Measurements from ENCODE around the gene HADH. TPM values are rescaled to one million over a fixed set of nuclear protein-coding genes. Genes with fewer than 3 reads are reported as not detected.

HADH gene
- 10 to 100 TPM; 44.7 to 46.0 TPM for total RNA-seq

DNA sequence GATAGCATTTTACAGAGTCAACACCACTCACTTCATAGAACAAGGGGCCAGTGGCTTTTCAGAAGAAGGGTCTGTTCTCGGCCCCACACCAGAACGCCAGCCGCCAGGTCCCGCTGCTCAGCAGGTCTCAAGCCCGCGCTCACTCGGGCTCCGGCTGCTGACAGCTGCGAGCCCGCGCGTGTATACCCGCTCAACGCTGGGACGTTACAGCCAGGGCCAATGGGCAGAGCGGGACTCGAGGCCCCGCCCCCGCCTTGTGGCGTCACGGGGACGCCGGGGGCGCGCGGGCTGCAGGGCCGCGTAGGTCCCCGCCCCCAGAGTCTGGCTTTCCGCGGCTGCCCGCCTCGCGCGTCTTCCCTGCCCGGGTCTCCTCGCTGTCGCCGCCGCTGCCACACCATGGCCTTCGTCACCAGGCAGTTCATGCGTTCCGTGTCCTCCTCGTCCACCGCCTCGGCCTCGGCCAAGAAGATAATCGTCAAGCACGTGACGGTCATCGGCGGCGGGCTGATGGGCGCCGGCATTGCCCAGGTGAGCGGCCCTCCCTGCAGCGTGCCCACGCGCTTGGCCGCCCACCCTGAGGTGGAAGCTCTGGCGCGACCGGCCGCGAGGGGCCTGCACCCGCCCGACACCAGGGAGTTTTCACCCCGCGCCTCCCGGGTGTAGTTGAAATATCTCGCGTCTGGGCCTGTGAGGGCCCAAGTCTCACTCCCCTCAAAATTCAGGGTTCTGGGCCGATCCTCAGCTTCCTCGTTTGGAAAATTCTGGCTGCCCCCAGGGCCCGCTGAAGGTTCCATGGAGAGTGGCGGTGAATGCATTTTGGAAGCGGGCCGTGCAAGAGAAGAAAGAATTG is at the start of gene HADH:
Gene HADH (plus strand): TSS at position 353 of the 850 bp plus-strand sequence. CDS start 44 bp downstream, at position 397.

Other genes starting within 250 kb of the HADH start
- gene SGMS2, start 165.0 kb upstream of the HADH start, total RNA-seq = under 1 TPM in 1 of 2 experiments, not detected in 1; 0.05 TPM
- 1 to 10 TPM; 3.3 to 3.4 TPM for gene CYP2U1, start 58.3 kb upstream of the HADH start, total RNA-seq
- gene LEF1, start 179.0 kb downstream of the HADH start, total RNA-seq = 100 to 1,000 TPM; 395 to 423 TPM